ENCODE data around the gene BAD.

DNA sequence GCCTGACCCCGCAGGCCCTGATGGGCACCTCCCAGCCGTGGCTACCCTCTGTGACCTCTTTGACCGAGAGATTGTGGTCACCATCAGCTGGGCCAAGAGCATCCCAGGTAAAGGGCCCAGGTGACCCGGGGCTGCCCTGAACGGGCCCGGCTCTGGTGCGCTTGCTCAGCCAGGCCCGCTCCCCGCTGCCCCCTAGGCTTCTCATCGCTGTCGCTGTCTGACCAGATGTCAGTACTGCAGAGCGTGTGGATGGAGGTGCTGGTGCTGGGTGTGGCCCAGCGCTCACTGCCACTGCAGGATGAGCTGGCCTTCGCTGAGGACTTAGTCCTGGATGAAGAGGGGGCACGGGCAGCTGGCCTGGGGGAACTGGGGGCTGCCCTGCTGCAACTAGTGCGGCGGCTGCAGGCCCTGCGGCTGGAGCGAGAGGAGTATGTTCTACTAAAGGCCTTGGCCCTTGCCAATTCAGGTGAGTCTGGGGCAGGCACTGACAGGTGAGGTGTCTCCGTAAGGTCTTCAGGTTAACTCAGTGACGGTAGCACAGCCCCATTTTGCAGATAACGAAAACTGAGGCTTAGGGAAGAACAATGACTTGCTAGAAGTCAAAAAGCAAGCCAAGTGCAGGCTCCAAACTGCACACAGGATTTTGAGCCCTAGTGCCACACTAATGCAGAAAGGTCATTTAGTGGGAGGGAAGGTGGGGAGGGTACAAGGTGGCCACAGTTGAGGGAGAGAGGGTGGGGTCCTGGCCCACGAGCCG, 30.5 kb upstream of the BAD start:
- TF ChIP-seq, protein P1, sequence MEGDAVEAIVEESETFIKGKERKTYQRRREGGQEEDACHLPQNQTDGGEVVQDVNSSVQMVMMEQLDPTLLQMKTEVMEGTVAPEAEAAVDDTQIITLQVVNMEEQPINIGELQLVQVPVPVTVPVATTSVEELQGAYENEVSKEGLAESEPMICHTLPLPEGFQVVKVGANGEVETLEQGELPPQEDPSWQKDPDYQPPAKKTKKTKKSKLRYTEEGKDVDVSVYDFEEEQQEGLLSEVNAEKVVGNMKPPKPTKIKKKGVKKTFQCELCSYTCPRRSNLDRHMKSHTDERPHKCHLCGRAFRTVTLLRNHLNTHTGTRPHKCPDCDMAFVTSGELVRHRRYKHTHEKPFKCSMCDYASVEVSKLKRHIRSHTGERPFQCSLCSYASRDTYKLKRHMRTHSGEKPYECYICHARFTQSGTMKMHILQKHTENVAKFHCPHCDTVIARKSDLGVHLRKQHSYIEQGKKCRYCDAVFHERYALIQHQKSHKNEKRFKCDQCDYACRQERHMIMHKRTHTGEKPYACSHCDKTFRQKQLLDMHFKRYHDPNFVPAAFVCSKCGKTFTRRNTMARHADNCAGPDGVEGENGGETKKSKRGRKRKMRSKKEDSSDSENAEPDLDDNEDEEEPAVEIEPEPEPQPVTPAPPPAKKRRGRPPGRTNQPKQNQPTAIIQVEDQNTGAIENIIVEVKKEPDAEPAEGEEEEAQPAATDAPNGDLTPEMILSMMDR (IDR thresholded peaks at IDR 0.05), result no peak
- TF ChIP-seq POLR2A (IDR thresholded peaks at IDR 0.05), result no peak
- no peak for TF ChIP-seq POLR2AphosphoS5 (IDR thresholded peaks at IDR 0.05)
- TF ChIP-seq EP300 (IDR thresholded peaks at IDR 0.05; ENCODE audit: low read depth), result no peak

Measured in transverse colon (tissue), 4 donors.